C4-2B (cell line): ENCODE results near the gene ATP11B.

Source experiments
- ZFX ChIP-seq: fragments of 450-650 bp; IDR thresholded peaks from 2 replicates; pipeline ENCODE4 v1.6.1; 2017
- TF ChIP-seq, protein P1 (sequence below): fragments of 450-650 bp; conservative IDR thresholded peaks from 2 replicates; pipeline ENCODE4 v1.5.1; 2017; ENCODE audit warnings: mild to moderate bottlenecking

DNA sequence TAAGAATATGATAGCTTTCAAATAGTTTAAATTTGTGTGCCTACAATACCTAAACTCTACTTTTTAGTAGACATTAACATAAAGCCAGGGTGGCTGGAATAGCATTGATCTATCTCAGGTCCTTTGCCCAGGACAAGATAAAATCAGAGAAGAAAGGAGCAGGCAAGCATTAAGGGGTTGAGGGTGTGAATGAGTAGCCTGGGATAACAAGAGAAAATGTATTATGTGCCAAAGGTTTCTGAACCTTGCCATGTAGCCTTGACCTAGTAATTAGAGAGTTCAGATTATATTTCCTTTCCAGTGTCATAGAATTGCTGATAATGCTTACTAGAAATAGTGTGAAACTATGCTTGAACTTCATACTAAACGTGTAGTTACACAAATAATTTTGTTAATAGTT, 22.9 kb downstream of the ATP11B start:
- TF ChIP-seq, protein P1, sequence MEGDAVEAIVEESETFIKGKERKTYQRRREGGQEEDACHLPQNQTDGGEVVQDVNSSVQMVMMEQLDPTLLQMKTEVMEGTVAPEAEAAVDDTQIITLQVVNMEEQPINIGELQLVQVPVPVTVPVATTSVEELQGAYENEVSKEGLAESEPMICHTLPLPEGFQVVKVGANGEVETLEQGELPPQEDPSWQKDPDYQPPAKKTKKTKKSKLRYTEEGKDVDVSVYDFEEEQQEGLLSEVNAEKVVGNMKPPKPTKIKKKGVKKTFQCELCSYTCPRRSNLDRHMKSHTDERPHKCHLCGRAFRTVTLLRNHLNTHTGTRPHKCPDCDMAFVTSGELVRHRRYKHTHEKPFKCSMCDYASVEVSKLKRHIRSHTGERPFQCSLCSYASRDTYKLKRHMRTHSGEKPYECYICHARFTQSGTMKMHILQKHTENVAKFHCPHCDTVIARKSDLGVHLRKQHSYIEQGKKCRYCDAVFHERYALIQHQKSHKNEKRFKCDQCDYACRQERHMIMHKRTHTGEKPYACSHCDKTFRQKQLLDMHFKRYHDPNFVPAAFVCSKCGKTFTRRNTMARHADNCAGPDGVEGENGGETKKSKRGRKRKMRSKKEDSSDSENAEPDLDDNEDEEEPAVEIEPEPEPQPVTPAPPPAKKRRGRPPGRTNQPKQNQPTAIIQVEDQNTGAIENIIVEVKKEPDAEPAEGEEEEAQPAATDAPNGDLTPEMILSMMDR, result no peak
- TF ChIP-seq ZFX, result no peak
